GM19452 (cell line): ENCODE results near the gene POLDIP2.
"Not testable (repeated sequence)": the region's sequence is repeated elsewhere in the genome, so short reads cannot be mapped to it uniquely, and the experiment has no call there.

Experiments used
- ATAC-seq: cut with Tn5 transposase; IDR thresholded peaks from one replicate; pipeline ENCODE4 v1.9.1; 2021; ENCODE audit not compliant: unreplicated experiment

The POLDIP2 gene

DNA sequence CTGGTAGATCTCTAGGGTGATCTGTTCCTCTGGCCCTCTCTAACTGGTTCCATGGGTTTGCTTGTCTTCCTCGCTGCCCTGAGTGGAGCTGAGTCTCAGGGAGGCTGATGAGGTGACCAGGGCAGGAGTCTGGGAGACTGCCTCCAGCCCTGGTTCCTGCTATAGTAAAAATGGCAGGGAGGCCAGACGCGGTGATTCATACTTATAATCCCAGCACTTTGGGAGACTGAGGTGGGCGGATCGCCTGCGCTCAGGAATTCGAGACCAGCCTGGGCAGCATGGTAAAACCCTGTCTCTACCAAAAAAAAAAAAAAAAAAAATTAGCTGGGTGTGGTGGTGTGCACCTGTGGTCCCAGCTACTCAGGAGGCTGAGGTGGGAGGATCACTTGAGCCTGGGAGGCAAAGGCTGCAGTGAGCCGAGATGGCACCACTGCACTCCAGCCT lies 18.5 kb downstream of the POLDIP2 start:
- not testable (repeated sequence) for ATAC-seq

DNA sequence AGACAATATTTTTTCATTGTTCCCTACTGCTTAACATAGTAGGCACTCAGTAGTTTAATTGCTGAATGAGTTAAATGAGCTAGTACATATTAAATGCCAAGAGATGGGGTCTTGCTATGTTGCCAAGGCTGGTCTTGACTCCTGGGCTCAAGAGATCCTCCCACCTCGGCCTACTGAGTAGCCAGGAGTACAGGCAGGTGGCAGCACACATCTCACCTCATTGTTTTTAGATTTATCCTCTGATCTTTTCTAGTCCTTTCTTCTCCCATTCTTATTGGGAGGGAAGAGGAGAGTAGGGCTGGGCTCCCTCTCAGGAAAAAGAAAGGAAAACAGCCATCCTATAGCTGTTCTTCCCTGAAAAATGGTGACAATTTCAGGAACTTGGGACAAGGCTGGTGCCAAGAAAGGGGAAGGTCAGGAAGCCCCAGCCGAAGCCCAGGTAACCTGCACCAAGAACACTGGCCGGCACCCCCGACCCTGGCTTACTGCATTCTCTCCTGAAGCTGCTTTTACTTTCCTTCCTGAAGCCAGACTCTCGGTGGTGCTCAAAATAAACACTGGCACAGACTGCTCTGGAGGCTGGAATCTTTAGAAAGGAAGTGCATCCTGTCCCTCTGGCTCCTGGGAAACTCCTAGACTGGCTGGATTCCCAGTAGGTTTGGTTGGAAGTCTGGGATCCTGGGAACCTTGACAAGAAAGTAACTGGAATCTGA lies 19.1 kb downstream of the POLDIP2 start:
- no peak for ATAC-seq

DNA sequence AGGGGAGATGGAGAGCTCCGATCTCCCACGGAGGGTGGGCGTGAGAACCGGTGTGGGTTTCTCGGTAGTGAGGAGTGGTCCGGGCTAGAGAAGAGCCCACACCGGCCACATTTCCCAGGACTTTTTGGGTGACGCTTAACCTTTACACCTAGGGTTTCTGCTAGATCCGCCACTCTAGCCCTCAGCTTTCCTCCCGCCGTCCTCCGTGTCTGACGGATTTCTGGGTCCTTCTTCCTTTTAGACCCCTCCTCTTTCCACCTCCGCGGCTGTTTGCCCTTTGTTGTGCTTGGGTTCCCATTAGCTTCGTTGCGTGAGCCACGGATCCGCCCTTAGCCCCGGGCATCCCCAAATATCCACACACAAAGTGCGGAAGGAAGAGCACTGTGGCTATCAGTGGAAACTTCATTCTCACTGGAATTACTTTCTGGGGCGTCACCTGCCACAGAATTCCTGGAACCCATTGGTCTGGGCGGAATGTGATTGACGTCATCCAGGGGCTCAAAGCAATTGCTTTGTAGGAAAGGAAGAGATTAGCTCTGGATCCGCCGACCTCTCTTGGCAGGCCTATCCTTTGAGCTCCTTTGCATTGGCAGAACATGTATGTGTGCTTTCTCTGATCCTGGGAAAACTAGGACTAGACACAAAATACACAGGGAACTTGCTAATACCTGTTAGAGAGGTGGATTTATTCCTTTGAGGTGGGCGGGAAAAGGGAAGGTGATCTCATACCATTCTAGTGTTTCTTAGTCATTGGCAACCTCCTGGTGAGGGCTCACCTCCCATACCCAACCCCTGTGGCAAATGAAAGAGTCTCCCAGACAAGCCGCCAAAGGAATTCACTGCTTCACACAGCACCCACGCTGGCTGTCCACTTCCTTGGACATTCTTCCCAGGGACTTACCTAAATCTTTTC lies 21.1 kb downstream of the POLDIP2 start:
- ATAC-seq = no peak

DNA sequence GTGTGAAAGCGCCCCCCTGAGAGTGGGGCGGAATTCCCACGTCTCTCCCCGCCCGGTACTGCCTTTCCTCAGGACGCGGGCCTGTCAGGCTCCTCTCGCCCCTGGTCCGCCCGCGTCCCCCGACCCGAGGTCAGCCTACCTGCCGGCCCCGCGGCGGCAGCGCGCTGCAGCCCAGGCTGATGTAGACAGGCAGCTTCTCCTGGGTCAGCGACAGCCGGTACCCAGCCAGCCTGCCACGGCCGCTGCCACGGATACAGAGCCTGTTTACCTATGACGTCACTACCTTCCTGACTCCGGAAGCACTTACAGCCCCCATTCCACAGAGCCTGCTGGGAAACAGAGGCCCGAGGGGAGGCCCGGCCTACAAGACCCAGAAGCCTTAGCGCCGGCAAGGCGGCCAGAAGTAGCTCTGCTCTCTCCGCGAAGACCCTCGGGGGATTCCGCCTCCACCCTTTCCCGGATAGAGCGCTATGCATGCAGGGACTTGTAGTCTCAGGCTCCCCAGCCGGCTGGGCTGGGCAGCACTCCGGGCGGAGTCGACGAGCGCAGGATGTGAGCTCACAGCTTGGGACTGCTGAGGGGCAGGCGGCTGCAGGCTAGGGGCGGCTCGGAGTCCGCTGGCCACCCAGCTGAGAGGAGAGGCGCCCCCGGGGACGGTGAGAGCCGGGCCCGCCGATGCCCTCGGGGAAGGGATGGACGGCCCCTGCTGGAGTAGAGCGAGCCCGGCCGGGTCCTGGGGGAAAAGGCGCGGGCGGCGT lies 21.9 kb downstream of the POLDIP2 start, which contains the start of the genes IFT20 and TNFAIP1:
Gene IFT20, minus strand, starts transcription at position 272 of the 758 bp plus-strand sequence. CDS start 3,487 bp downstream, outside the sequence.
Gene TNFAIP1, plus strand, starts transcription at position 561 of the 758 bp plus-strand sequence. CDS start 3,761 bp downstream, outside the sequence.
- peak; percentile 95 for ATAC-seq

DNA sequence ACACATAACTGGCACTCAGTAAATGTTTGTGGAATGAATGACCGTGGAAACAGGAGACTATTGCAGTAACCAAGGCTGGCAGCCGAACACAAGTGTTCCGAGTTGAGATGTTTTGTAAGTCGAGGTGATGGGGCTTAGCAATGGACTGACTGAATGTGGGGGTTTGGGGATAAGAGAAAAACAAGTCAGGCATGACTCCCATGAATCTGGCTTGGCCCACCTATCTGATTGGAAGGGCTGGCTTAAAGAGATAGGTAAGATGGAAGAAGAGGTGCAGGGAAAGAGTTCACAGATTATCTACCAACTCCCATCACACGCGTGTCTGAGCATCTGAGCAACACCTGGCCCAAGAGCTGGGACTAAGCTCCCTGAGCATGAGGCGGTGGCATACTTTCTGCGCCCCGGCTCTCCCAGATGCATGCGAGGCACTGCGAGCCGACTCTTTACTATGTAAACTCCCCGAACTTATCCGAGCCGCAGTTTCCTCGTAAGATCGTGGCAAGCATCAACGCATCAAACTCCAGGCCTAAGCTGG lies 22.6 kb downstream of the POLDIP2 start:
- ATAC-seq = no peak

DNA sequence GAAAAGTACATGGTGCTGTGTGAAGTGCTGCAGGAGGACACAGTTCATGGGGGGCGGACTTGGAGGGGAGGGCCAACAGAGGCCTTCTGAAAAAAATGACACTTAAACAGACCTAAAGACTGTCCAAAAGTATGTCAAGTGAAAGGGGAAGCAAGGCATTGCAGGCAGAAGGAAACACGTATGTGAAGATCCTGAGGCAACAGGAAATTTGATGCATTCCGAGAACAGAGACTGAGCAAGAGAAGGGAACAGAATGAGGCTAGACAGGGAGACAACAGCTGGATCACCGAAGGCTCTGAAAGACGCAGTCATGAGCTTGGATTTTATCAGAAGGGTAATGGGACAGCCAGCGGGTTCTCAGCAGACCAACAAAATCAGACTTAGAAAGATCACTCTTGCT lies 23.2 kb downstream of the POLDIP2 start:
- no peak for ATAC-seq

DNA sequence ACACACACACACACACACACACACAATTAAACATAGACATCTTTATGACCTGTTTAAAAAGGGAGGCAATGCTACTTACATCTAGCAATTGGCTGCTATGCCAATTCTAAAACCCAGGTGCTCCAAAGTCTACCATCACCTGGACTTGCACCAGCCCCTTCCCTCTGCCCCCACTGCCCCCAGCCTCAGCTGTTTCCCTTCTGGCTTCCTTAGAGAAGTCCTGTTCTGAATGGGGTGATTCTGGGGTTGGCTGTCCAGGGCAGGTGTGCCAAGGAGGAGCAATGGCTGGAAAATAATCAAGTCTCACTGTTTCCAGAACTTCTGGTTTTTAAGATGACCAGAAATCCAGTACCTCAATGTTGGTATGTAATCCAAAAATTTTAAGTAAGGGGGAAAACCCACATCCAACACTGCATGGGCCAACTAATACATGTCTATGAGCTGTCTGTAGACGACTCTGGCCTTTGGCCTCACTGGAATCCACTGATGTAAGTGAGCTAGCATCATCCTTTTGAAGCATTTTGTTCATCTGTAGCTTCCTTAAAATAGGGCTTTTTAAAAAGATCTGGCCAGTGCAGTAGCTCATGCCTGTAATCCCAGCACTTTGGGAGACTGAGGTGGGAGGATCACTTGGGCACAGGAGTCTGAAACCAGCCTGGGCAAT lies 24.1 kb downstream of the POLDIP2 start:
- no peak for ATAC-seq

DNA sequence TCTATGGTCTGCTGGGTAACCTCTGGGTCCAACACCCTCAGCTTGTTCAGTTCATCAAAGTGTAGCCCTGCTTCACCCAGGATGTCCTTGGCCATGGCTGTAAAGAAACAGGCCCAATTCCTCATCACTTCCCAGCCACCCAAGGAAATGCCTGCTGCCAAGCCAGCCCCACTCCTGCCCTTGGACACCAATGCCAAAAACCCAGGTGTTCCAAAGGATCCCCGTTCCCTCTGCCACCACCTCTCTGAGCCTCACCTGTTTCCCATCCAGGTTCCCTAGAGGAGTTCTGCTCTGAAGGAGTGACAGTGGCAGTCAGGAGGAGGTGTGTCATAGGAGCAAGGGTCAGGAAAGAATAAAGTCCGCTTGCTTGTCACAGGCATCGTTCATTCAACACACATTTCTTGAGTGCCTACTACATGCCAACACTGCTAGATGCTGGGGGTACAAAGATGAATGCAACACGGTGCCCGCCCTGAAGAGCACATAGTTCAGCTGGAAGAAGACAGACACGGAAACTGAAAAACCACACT lies 25.4 kb downstream of the POLDIP2 start:
- ATAC-seq = no peak

DNA sequence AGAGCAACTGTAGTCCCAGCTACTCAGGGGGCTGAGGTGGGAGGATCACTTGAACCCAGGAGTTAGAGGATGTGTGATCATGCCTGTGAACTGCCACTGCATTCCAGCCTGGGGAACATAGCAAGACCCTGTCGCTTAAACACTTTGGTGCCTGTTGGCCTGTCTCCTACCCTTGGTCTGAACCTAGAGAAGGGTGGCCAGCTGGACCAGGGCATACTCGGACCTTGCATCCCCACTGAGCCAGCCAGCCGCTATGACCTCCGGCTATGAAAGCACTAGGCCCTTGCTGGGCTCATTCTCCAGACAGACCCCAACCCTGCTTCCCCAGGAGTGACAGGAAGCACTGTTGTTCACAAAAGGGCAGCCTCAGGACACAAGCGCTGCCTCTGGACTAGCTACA lies 26.7 kb downstream of the POLDIP2 start:
- no peak for ATAC-seq

DNA sequence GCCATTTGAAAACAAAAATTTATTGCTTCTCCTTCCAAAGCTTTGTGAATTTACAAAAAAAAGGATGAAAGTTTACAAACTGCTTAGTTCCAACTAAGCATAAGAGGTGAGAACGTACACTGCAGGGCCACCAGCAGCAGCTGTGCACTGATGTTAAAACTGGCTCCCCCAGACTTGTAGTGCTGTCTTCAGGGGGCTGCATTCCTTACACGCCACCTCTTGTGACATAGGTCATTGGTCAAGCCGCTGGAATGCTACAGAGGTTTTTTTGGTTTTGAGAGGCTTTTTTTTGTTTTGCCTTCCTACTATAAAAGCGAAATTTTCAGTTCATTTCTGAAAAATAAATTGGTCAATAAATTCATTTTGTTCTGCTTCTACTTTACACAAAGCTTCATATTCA lies 29.0 kb downstream of the POLDIP2 start:
- no peak for ATAC-seq

DNA sequence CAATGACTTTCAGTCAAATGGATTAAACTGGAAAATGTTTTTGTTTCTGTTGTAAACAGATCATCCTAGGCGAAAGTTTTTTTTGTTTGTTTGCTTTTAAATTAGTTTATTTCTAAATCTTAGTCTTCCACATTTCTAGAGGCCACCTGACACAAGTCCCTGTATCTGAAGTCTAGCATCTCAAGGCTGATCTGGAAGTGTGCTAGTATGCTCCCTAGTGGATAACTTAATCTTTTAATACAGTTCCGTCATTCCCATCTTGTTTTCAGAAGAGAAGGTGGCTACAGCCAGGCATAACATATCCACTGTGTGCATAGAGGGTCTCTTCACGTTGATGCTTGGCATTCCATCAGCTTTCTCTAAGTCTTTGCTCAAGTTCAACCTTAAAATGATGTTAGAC lies 29.6 kb downstream of the POLDIP2 start:
- ATAC-seq = no peak

DNA sequence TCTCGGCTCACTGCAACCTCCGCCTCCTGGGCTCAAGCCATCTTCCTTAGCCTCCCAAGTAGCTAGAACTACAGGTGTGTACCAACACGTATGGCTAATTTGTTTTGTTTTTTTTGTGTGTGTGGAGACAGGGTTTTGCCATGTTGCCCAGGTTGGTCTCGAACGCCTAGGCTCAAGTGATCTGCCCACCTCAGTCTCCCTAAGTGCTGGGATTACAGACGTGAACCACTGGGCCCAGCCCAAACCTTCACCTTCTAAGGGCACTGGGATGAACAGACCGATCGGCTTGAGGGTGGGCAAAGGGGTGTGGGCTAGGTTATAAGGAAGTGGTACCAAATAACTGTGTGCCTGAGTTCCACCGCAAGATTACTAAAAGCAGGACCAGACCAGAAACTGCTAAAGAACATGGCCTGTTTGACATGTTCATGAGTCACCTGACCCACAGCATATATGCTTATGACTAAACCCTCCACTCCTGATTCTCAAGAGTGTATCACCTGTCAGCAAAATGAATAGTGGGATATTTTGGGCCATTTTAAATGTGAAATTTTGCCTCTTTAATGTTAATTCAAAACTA lies 30.2 kb downstream of the POLDIP2 start:
- no peak for ATAC-seq

DNA sequence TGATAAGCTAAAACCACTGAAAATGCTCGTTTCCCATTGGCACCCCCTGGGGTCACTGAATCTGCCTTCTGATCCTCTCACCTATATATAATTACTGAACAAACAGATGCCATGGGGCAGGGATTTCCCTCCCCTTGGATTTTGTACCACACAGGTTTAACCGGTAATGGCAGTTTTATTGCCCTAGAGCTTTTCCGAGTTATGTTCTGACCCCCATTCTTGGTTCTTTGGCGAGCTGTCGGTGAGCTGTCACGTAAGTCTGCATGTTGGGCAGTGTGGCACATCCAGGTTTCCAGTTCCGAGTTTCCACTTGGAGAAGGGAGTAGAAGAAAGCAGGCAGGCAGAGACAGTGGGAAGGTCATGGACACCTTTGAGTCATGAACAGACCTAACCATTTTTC lies 31.2 kb downstream of the POLDIP2 start:
- no peak for ATAC-seq

DNA sequence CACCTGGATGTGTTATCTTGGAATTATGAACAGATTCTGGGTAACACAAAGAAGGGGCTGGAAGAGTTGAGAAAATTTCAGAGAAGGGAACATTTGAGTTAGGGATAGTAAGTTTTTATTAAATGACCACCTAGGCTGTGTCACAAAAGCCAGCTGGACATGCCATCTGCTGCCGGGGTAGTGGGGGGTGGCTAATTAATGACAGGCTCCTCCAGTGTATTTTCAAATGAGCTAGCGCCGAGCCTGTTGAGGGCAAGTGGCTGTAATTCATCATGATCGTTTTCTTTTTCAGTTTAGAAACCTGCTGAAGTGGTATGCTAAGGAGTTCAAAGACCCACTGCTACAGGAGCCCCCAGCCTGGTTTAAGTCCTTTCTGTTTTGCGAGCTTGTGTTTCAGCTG lies 32.1 kb downstream of the POLDIP2 start:
- ATAC-seq = no peak

DNA sequence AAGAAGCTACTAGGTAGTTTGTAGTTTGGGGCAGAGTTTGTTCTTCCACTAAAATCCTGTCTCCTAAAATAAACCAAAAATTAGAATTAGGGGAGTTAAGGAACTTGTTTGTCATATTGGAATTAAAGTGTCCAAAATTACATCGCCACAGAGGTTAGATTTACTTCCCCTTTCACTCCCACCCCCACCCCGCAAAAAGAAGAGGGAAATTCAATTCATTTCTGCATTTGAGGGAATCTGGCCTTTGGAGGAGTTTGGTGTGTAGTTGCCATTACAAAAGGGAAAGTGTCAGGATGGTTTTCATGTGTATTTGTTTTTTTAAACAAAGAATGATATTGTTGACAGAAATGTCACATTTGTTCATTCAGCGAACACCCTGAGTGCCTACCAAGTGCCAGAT lies 32.5 kb downstream of the POLDIP2 start:
- ATAC-seq = no peak

DNA sequence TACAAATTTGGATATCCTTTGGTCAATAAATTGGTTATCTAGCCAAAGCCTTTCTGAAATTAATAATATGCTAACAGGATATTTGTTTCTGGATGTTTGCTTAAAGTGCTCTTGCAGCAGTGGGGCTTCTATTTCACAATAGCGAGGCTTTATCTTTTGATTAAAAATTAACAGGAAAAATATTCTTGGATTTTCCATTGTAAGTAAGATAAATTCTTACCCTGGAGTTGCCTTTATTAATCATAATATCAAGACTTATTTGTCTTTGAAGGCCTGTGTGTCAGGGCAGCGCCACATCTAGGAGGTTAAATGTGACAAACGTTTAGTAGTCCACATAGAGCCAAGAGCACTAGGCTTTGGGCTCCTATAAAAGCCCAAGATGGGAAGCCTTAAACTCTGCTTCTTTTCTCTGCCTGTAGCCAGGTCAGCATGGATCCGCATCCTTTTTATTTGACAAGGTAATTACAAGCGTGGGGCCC lies 33.0 kb downstream of the POLDIP2 start:
- no peak for ATAC-seq

DNA sequence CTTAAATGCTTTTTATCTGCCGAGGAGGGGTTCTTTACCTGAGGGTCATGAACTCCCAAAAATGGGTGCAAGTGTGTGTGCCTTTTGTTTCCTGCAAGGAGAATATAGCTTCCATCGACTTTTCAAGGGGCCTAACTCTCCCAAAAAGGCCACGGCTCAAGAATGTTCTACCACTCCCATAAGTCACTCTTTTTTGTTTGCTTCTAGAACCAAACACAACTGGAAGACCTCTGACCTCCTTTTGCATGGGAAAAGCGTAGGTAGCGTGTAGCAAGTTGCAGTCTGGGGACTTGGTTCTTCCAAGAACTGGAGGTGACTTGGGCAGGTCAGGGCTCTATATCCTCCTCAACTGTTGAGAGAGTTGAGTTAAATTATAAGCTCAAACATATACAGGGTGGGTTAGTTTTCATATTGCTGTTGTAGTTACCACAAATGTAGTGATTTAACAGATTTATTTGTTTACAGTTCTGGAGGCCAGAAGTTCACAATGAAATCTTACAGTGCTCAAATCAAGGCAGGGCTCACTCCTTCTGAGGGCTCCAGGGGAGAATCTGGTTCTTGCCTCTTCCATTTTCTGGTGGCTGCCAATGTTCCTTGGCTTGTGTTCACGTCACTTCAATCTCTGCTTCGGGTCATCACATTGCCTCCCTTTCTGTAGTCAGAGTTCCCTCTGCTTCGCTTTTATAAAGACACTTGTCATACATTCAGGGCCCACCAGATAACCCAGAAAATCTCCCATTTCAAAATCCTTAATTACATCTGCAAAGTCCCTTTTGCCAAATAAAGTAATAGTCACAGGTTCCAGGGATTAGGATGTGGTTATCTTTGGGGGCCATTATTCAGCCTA lies 36.9 kb downstream of the POLDIP2 start:
- ATAC-seq = no peak

DNA sequence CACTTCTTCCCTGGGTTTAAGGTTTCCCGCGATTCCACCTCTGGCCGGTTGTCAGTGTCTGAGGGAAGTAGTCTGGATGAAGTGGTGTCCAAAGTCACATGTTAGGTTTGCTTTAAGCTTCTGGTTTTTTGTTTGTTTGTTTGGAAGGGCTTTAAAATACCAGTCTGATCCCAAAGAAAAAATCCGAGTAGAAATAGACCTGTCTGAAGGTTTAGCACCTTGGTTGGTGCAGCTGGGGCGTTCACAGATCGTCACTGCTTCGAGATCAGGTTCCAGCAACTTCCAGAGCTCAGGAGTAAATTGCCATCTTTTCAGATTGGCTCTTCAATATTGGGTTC lies 37.8 kb downstream of the POLDIP2 start:
- no peak for ATAC-seq
